A549 (cell line): ENCODE data around the gene UNKL. TPM values are rescaled to one million over a fixed set of nuclear protein-coding genes. Genes with fewer than 3 reads are reported as not detected.
A peak's percentile ranks its signal among the peaks of the same experiment; 100 is the strongest.
"Not testable (repeated sequence)": the region's sequence is repeated elsewhere in the genome, so short reads cannot be mapped to it uniquely, and the experiment has no call there.

Experiments used
- ATAC-seq, 2 experiments: fragments of 200-7000 bp in 1 of 2; fragments of >200 bp in 1 of 2; cut with Nextera tagmentation in 1 of 2; cut with Tn5 transposase in 1 of 2; 3 replicates each; pipeline versions ENCODE4 v1.8.0 to v1.9.1; 2018 to 2020; ENCODE audit warnings: mild to moderate bottlenecking in 1 of 2, moderate library complexity in 1 of 2
- CTCF ChIA-PET: fragments of 300-600 bp; sonication (Branson Sonifier 250); formaldehyde crosslinking; extraction: SDS; loops from one replicate; lab custom pipeline; 2021; ENCODE audit warnings: antibody characterized with exemption, inconsistent platforms; lab: Yijun Ruan, JAX
- POLR2A ChIA-PET: fragments of 350-600 bp; formaldehyde crosslinking; extraction: SDS; loops from one replicate; lab custom pipeline; 2021; ENCODE audit warnings: antibody characterized with exemption, inconsistent platforms; lab: Yijun Ruan, JAX
- DNase-seq, 2 experiments: peaks; one replicate each; pipeline versions ENCODE4 v3.0.0 to v3.0.0-alpha.2; 2011 to 2016; ENCODE audit warnings: low read depth in 1 of 2, low spot score in 1 of 2
- FAIRE-seq: peaks from 2 replicates; lab custom pipeline; 2011; peaks lifted over from hg19 to GRCh38; lab: Jason Lieb, UNC
- H3K27ac ChIP-seq, 2 experiments: fragments of >200 bp; sonication (Bioruptor Twin); formaldehyde crosslinking; 3 replicates each; pipeline ENCODE4 v1.5.1; 2016 to 2017
- H3K4me1 ChIP-seq: fragments of >200 bp; sonication (Bioruptor Twin); formaldehyde crosslinking; 3 replicates; pipeline ENCODE4 v1.6.1; 2016
- H3K4me2 ChIP-seq: fragments of >200 bp; sonication (Bioruptor Twin); formaldehyde crosslinking; 3 replicates; pipeline ENCODE4 v1.6.1; 2016
- H3K4me3 ChIP-seq: fragments of >200 bp; sonication (Bioruptor Twin); formaldehyde crosslinking; 3 replicates; pipeline ENCODE4 v1.5.1; 2016
- H3K9me3 ChIP-seq: fragments of >200 bp; sonication (Bioruptor Twin); formaldehyde crosslinking; 3 replicates; pipeline ENCODE4 v1.6.1; 2016
- CBX2 ChIP-seq: fragments of 200-600 bp; sonication (generic); IDR thresholded peaks from 2 replicates; pipeline ENCODE4 v1.6.1; 2016; ENCODE audit warnings: low read depth, mild to moderate bottlenecking, borderline replicate concordance
- CBX8 ChIP-seq: fragments of 200-600 bp; sonication (generic); IDR thresholded peaks from 2 replicates; pipeline ENCODE4 v1.6.1; 2016
- CEBPB ChIP-seq, 2 experiments: fragments of >200 bp in 1 of 2; sonication (Bioruptor Twin) in 1 of 2; formaldehyde crosslinking in 1 of 2; IDR thresholded peaks; 2 replicates each; pipeline ENCODE4 v1.6.1; 2012 to 2016
- CHD2 ChIP-seq: fragments of 150-350 bp; IDR thresholded peaks from 2 replicates; pipeline ENCODE4 v1.6.1; 2014; ENCODE audit warnings: low read length; ENCODE audit not compliant: partially characterized antibody
- FOSL2 ChIP-seq, 2 experiments: fragments of 450-650 bp in 1 of 2; fragments of >200 bp in 1 of 2; sonication (Bioruptor Twin) in 1 of 2; formaldehyde crosslinking; IDR thresholded peaks; 2 replicates each; pipeline versions ENCODE4 v1.5.0 to v1.6.1; 2016 to 2020; ENCODE audit warnings: mild to moderate bottlenecking in 1 of 2, moderate library complexity in 1 of 2
- FOXS1 ChIP-seq: fragments of 250-450 bp; sonication (Bioruptor Pico); IDR thresholded peaks from 2 replicates; pipeline ENCODE4 v1.5.0; 2020; ENCODE audit warnings: mild to moderate bottlenecking, moderate library complexity
- GATA3 ChIP-seq: IDR thresholded peaks from 2 replicates; pipeline ENCODE4 v1.6.1; 2012; ENCODE audit warnings: borderline replicate concordance
- HDAC2 ChIP-seq: fragments of 200-600 bp; sonication (generic); IDR thresholded peaks from 2 replicates; pipeline ENCODE4 v1.6.1; 2016
- HES2 ChIP-seq: fragments of >200 bp; sonication (Bioruptor Twin); formaldehyde crosslinking; IDR thresholded peaks from 2 replicates; pipeline ENCODE4 v1.6.1; 2016
- HEYL ChIP-seq: fragments of 250-450 bp; sonication (Bioruptor Pico); IDR thresholded peaks from 2 replicates; pipeline ENCODE4 v1.8.0; 2021; ENCODE audit warnings: mild to moderate bottlenecking, moderate library complexity
- JUN ChIP-seq, 2 experiments: fragments of >200 bp; sonication (Bioruptor Twin); formaldehyde crosslinking; IDR thresholded peaks; 2 replicates in 1 of 2; 3 replicates in 1 of 2; pipeline ENCODE4 v1.6.1; 2016 to 2017
- KDM1A ChIP-seq: fragments of 200-600 bp; sonication (generic); IDR thresholded peaks from 2 replicates; pipeline ENCODE4 v1.6.1; 2016; ENCODE audit warnings: low read depth, mild to moderate bottlenecking
- KDM5A ChIP-seq: fragments of 200-600 bp; sonication (generic); IDR thresholded peaks from 2 replicates; pipeline ENCODE4 v1.6.1; 2016; ENCODE audit warnings: antibody characterized with exemption, mild to moderate bottlenecking
- MAFK ChIP-seq: fragments of 450-650 bp; IDR thresholded peaks from 2 replicates; pipeline ENCODE4 v1.6.1; 2014; ENCODE audit not compliant: partially characterized antibody
- MAX ChIP-seq: IDR thresholded peaks from 2 replicates; pipeline ENCODE4 v1.6.1; 2012
- MAZ ChIP-seq: fragments of 150-350 bp; IDR thresholded peaks from 2 replicates; pipeline ENCODE4 v1.6.1; 2014; ENCODE audit warnings: antibody characterized with exemption, low read depth, low read length, borderline replicate concordance
- MYC ChIP-seq: IDR thresholded peaks from 2 replicates; pipeline ENCODE4 v1.6.1; 2012; ENCODE audit warnings: mild to moderate bottlenecking, inconsistent platforms, low read length, improper control_type of control experiment, borderline replicate concordance
- NFE2L2 ChIP-seq: fragments of 150-350 bp; conservative IDR thresholded peaks from 2 replicates; pipeline ENCODE4 v1.6.1; 2014; ENCODE audit warnings: low read length
- NR3C1 ChIP-seq: fragments of >200 bp; sonication (Bioruptor Twin); formaldehyde crosslinking; IDR thresholded peaks from 3 replicates; pipeline ENCODE4 v1.6.1; 2017
- POLR2A ChIP-seq: IDR thresholded peaks from 2 replicates; pipeline ENCODE4 v1.6.1; 2012; ENCODE audit warnings: mild to moderate bottlenecking, low read length
- POLR2AphosphoS2 ChIP-seq: conservative IDR thresholded peaks from 2 replicates; pipeline ENCODE4 v1.6.1; 2012; ENCODE audit warnings: low read length, improper control_type of control experiment, inconsistent platforms
- RCOR1 ChIP-seq: fragments of 150-350 bp; IDR thresholded peaks from 2 replicates; pipeline ENCODE4 v1.6.1; 2014; ENCODE audit warnings: antibody characterized with exemption, low read length, low read depth
- RFX5 ChIP-seq: fragments of 450-650 bp; IDR thresholded peaks from 2 replicates; pipeline ENCODE4 v1.7.1; 2014; ENCODE audit warnings: antibody characterized with exemption, mild to moderate bottlenecking, moderate library complexity
- SREBF2 ChIP-seq: fragments of 450-650 bp; IDR thresholded peaks from 2 replicates; pipeline ENCODE4 v1.6.1; 2014; ENCODE audit warnings: mild to moderate bottlenecking, moderate library complexity
- ZC3H11A ChIP-seq: fragments of 450-650 bp; IDR thresholded peaks from 2 replicates; pipeline ENCODE4 v1.6.1; 2014; ENCODE audit warnings: antibody characterized with exemption, mild to moderate bottlenecking
- ZNF302 ChIP-seq: fragments of 250-450 bp; sonication (Bioruptor Pico); IDR thresholded peaks from 2 replicates; pipeline ENCODE4 v1.9.0; 2021; ENCODE audit warnings: inconsistent platforms, mild to moderate bottlenecking, moderate library complexity
- ZSCAN20 ChIP-seq: fragments of 250-450 bp; sonication (Bioruptor Pico); IDR thresholded peaks from 2 replicates; pipeline ENCODE4 v1.8.0; 2022; ENCODE audit warnings: mild to moderate bottlenecking, moderate library complexity
- WGBS: methylation state at CpG from one replicate; pipeline ENCODE4 v1.1.6; 2017; ENCODE audit errors: missing lambda C conversion rate; 5-methylcytosine and 5-hydroxymethylcytosine counted together
- polyA plus RNA-seq, 4 experiments: library from polyadenylated mRNA; depleted of rRNA in 3 of 4; stranded (reverse); fragments of >200 nt; fragmentation: RNase III in 1 of 4; extraction: RNeasy Plus Mini Kit Qiagen cat#74134 plus additional on column Dnase treatment in 1 of 4; gene quantifications; 2 replicates in 3 of 4; 3 replicates in 1 of 4; pipeline ENCODE4 v1.2.3, GENCODE V29; 2011 to 2017
- TF ChIP-seq, protein P1 (sequence below): fragments of 150-350 bp; IDR thresholded peaks from 2 replicates; pipeline ENCODE4 v1.6.1; 2014; ENCODE audit warnings: low read depth, mild to moderate bottlenecking, low read length
- TF ChIP-seq, protein P2 (sequence below): fragments of 250-450 bp; sonication (Bioruptor Pico); IDR thresholded peaks from 2 replicates; pipeline ENCODE4 v1.5.0; 2020; ENCODE audit warnings: low read depth, mild to moderate bottlenecking, moderate library complexity

Gene UNKL
- polyA plus RNA-seq, 2 of the 4 experiments (the other 2 are of a cell fraction): 20.7 to 37.6 TPM

DNA sequence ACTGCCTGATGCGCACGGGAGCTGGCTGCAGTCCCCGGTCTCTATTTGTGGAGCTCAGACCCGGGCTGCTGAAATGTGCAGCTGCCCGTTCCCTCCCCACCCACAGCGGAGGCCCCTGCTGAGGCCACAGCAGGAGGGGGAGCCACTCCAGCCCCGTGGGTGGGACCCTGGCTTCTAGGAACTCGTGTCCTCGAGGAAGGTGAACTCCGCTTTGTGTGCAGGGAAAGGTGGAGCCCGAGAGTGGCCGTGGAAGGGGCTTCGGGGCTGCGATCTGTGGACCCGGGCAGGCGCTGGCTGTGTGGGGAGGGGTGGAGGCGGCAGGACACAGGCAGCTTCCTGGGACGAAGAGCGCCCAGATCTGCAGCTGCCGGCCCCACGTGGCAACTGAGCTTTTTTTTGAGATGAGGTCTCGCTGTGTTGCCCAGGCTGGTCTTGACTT, 26.9 kb upstream of the UNKL start:
- no peaks in the 10 kb centered on the region for H3K4me1 ChIP-seq
- CTCF ChIA-PET: interaction anchor here (1.2 to 9.2 kb wide), 3 partner anchors 13 to 384 kb away, joined by 3 to 57 read pairs (median 4); no protein-coding TSS in a partner anchor
- H3K4me3 ChIP-seq: no peak overlapping the region
- no peaks in the 10 kb centered on the region for H3K9me3 ChIP-seq
- POLR2A ChIA-PET: no interaction called here
- DNase-seq (no peak), ATAC-seq (no peak), FAIRE-seq (no peak)
- TF ChIP-seq, protein P1, sequence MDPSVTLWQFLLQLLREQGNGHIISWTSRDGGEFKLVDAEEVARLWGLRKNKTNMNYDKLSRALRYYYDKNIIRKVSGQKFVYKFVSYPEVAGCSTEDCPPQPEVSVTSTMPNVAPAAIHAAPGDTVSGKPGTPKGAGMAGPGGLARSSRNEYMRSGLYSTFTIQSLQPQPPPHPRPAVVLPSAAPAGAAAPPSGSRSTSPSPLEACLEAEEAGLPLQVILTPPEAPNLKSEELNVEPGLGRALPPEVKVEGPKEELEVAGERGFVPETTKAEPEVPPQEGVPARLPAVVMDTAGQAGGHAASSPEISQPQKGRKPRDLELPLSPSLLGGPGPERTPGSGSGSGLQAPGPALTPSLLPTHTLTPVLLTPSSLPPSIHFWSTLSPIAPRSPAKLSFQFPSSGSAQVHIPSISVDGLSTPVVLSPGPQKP: no peak
- TF ChIP-seq ZNF302 (CRISPR knock-in tag) (no peak), ZC3H11A (no peak), CBX2 (no peak), HES2 (no peak), POLR2AphosphoS2 (no peak), GATA3 (no peak), POLR2A (no peak), MAFK (no peak), CBX8 (no peak), ZSCAN20 (CRISPR knock-in tag) (no peak), KDM5A (no peak)
- TF ChIP-seq, protein P2, sequence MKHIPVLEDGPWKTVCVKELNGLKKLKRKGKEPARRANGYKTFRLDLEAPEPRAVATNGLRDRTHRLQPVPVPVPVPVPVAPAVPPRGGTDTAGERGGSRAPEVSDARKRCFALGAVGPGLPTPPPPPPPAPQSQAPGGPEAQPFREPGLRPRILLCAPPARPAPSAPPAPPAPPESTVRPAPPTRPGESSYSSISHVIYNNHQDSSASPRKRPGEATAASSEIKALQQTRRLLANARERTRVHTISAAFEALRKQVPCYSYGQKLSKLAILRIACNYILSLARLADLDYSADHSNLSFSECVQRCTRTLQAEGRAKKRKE (CRISPR knock-in tag): no peak
- 80% methylated on average over 16 of the region's 22 CpGs for WGBS
- no peak overlapping the region for H3K4me2 ChIP-seq
- no peak overlapping the region for H3K27ac ChIP-seq

GRCh38 chr16:1439699-1440074, 25.2 kb upstream of the UNKL start:
- ATAC-seq; H3K4me3 ChIP-seq; POLR2A ChIA-PET; H3K4me1 ChIP-seq; H3K9me3 ChIP-seq; DNase-seq; FAIRE-seq; H3K27ac ChIP-seq; H3K4me2 ChIP-seq; TF ChIP-seq FOSL2 (IDR thresholded peaks at IDR 0.05): not testable (repeated sequence)
- CTCF ChIA-PET: interaction anchor here (0.6 to 9.2 kb wide), 3 partner anchors 12 to 278 kb away, joined by 3 to 57 read pairs (median 3); no protein-coding TSS in a partner anchor
- peak; percentile 47; the same call in 1 of the 2 replicates for TF ChIP-seq FOSL2 (CRISPR knock-in tag; IDR thresholded peaks at IDR 0.05)
- WGBS: 75% methylated on average over 4 of the region's 4 CpGs

DNA sequence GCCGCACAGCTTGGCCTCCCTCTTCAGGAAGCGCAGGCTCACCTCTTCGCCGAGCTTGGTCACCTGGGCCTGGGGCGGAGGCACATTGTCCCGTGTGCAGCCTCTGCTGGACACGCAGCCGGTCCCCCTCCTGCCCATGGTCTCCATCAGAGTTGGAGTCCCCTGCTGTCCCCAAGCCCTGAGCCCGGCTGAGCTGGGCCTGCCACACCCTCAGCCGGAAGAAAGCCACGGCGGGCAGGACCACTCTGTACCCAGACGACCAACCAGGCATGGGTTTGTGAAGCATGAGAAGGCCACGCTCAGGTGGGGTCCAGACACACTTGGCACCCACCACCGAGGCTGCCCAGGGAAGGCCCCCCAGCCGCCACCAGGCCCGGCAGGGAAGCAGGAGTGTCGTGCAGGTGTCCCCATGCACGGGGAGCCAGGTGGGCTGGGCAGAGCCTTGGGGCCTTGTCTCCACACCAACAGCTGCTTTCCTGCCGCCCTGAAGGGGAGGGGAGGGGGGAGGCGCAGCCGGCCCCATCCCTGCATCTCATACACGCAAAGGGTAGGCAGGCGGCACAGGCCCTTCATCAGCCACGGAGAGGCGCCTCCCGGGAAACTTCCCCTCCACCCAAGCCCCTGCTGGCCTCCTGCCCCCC, 24.7 kb upstream of the UNKL start:
- no peaks in the 10 kb centered on the region for H3K4me1 ChIP-seq
- H3K9me3 ChIP-seq: no peaks in the 10 kb centered on the region
- ATAC-seq (no peak), FAIRE-seq (no peak), DNase-seq (no peak)
- 85% methylated on average over 12 of the region's 27 CpGs for WGBS
- ChIA-PET CTCF (interaction anchor here (9.2 kb wide), 1 partner anchor 12 kb away, joined by 57 read pairs; no protein-coding TSS in a partner anchor), POLR2A (interaction anchor here (1.1 kb wide), 1 partner anchor 19 kb away, joined by 3 read pairs; the partner anchor contains the start of gene UQCC4)
- no peak overlapping the region for H3K4me2 ChIP-seq
- no peak overlapping the region for H3K4me3 ChIP-seq
- no peak for TF ChIP-seq RCOR1
- no peak for TF ChIP-seq MAZ
- no peak for TF ChIP-seq NR3C1
- TF ChIP-seq CHD2: no peak
- no peak for TF ChIP-seq MAX
- TF ChIP-seq JUN (IDR thresholded peaks at IDR 0.05): no peak
- no peak for TF ChIP-seq KDM1A
- TF ChIP-seq CEBPB (IDR thresholded peaks at IDR 0.05): no peak
- TF ChIP-seq MYC: no peak
- no peak for TF ChIP-seq SREBF2
- TF ChIP-seq HEYL (CRISPR knock-in tag): no peak
- no peak for TF ChIP-seq KDM5A
- no peak for TF ChIP-seq ZSCAN20 (CRISPR knock-in tag)
- no peak for TF ChIP-seq FOXS1 (CRISPR knock-in tag)
- TF ChIP-seq NFE2L2: no peak
- no peak for TF ChIP-seq HDAC2
- no peak for TF ChIP-seq RFX5
- no peak overlapping the region for H3K27ac ChIP-seq
